NCI-H1930 (cell line): ENCODE measurements around the gene PLPPR1.

Source experiments
- DNase-seq, 2 experiments: peaks; one replicate each; lab custom pipeline; 2025; lab: John Stamatoyannopoulos, UW

The PLPPR1 gene

DNA sequence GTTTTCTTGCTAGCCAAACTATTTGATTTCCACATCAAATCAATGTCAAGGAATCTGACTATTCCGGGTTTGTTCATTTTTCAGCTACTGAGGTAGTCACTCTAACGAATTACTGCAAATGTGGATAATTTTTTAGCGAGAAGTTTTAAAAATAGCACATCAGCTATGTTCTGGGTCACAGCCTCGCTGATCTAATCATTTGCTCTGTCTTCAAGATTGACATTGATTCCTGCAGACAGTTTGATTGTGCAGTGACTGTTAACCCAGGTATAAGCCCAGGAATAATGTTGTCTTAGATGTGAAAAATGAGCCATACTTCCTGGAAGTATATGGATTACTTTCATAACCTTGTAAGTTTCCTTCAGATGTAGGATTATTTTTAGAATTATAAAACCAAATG, 181.1 kb downstream of the PLPPR1 start:
- DNase-seq, result no peak

DNA sequence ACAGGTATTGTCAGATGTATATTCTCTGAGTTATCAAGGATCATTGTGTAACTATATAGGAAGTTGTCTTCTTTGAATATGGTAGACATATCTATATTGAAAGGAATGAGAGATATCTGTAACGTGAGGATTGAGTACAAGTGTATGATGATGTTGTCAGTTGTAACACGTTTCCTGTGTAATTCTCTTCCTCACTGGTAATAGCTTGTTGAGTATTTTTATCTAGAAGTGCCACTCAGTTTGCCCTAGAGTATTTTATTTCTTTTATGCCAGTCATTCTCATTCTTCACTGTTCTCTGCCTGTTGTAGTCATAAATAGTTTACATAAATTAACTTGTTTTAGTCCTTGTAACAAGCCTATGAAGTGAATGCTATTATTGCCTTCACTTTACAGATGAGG, 184.1 kb downstream of the PLPPR1 start:
- DNase-seq, result no peak

- no peak for DNase-seq
These were observed 190.5 kb downstream of the PLPPR1 start for GRCh38 chr9:101219030-101219429.

GRCh38 chr9:101220341-101220740, 191.8 kb downstream of the PLPPR1 start:
- DNase-seq, result no peak

- no peak for DNase-seq
These were observed 196.7 kb downstream of the PLPPR1 start for GRCh38 chr9:101225271-101225670.

GRCh38 chr9:101226161-101226560, 197.6 kb downstream of the PLPPR1 start:
- DNase-seq, result no peak

DNA sequence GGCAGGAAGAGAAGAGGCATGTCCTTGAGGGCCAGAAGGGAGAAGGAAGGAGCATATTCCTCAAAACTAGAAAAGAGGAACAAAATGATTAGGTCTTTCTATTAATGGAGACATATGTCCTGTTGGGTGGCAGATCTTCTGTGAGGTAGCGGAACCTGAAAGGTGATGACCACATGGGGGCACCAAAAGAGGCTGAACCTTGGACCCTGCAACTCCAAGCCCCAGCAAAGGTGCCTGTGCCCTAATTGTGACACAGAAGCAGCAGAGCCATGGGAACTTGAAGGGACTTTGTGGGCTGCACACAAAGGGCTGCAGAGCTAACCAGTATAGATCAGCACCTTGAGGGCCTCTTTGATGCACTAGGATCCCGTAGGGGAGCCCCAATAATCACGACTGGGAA, 198.3 kb downstream of the PLPPR1 start:
- DNase-seq, result no peak

- DNase-seq, result no peak
These were observed 201.1 kb downstream of the PLPPR1 start for GRCh38 chr9:101229606-101230005.

GRCh38 chr9:101232405-101232977, 204.0 kb downstream of the PLPPR1 start:
- no peak for DNase-seq

- peak in 1 of 2 experiments; percentile 31 for DNase-seq
These were observed 206.8 kb downstream of the PLPPR1 start for GRCh38 chr9:101235105-101235866.

GRCh38 chr9:101242651-101243050, 214.1 kb downstream of the PLPPR1 start:
- DNase-seq, result no peak

- DNase-seq, result no peak
These were observed 218.2 kb downstream of the PLPPR1 start for GRCh38 chr9:101246691-101247090.

- no peak for DNase-seq
These were observed 218.8 kb downstream of the PLPPR1 start for GRCh38 chr9:101247297-101247696.

- no peak for DNase-seq
These were observed 226.4 kb downstream of the PLPPR1 start for GRCh38 chr9:101254733-101255433.

DNA sequence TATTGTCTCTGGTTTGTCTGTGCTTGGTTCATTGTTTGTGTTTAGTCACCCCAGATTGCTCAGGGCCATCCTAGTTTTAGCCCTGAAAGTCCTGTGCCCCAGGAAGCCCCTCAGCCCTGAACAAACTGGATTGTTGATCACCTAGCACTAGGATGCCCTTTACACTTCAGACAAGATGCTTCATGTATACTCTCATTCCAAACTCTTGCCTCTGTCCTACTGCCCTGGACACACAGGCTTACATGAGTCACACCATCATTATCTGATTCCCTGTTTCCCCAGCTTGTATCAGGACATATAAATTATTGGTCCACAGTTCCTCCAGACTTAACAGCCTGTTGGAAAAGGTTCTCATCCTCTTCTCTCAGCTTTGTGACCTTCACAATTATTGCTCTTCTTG, 236.2 kb downstream of the PLPPR1 start:
- no peak for DNase-seq

- DNase-seq, result no peak
These were observed 236.7 kb downstream of the PLPPR1 start for GRCh38 chr9:101265261-101265660.

DNA sequence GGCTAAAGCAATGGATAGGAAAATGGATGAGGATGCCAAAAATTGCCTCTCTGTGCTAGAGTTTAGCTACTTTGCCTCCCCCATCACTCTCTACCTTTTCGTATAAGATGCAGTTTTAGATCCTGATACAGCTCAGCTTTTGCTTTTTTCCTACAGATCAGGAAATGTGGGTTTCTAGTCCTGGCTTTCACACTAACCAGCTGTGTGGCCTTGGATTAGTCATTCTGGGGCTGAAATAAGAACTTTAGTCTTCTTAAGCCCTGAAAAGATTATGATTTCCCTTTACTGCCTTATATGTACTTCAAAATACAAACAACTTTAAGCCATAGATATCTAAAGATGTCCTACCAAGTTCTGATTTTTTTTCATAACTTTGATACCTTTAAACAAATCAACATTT, 239.9 kb downstream of the PLPPR1 start:
- no peak for DNase-seq

DNA sequence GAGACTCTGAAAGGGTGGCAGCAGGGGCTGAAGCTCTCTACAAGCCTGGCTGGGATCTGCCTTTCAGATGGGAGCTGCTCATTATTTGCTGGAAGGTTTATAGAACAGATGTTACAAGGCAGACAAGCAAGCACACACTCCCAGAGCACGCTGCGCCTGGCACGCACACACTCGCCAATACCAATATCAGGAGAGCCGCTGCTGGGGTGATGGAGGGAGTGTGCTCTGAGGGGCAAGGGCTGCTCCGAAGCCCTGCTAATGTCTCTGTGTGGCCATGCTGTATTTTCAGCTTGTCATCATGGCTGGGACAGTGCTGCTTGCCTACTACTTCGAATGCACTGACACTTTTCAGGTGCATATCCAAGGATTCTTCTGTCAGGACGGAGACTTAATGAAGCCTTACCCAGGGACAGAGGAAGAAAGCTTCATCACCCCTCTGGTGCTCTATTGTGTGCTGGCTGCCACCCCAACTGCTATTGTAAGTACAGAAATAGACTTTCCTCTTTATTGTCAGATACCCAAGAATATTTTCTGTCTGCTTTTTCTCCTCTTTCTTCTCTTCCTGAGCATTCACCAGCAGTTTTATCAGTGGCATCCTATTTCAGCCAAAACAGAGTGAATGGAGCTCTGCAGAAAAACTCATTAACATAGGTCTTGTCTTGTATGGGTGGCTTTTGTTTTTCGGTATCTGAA, 241.2 kb downstream of the PLPPR1 start:
- no peak for DNase-seq

DNA sequence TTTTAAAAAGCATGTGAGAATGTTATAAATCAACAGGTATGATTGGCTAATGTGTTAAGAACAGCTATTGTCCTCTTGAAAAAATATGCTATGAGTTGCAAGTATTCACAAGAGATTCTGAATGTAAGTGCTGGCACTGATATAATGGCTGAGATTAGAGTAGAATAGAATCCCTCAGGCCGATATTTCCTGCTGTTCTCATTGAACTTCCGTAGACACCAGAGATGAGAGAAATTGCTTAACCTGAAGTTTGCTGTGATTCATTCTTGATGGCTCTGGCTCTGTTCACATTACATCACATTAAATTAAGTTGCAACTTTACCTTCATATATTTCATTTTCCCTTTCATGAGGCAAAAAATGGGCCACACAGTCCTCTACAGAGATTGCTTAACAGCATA, 241.8 kb downstream of the PLPPR1 start:
- no peak for DNase-seq

DNA sequence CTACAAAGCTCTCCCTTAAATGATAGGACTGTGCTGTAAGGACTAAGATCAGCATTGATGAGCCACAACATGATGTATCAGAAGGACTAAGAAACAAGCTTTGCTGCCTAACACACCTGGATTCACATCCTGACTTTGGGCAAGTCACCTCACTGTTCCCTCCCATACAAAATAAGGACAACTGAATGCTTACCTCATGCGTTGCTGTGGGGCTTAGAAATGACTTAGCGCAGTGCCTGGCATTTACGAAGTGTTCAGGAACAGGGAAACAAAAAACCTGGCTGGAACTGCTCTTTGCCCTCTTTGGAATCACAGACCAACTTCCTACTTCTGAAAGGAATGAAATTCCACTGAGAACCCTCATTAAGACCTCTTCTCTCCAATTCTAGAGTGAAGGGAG, 242.6 kb downstream of the PLPPR1 start:
- no peak for DNase-seq

DNA sequence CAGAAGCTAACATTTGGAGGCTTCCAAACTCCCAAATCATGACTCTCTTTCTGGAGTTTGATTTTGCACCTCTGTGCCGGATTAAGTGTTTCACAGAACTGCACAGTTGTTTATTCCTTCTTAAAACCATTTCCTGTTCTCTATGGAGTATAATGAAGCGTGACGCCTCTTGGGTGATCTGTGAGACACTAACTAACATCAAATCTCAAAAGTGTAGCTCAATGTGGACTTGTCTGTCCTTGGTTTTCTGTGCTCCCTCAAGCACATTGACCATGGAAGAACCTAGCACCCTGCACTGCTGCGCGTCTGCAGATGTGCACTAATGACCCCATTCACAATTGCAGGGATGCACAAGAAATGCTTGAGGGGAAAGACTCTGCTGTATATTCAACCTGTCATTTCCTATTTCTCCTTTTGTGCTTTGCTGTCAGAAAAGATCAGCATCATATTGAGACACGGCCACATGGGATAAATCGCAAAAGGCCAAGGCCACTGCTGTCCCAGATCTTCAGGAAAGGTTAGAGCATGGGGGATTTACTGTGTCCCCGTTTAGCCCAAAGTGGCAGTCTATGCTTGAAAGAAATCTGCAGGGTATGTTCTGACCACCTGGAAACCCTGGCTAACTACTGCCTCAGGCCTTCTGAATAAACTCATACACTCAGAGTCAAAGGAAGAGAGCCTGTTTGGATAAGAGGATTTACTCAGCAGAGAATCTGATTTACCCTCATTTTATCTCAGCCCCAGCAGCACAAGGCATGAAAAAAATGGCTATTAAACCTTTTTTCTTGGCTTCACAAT, 246.6 kb downstream of the PLPPR1 start:
- no peak for DNase-seq

GRCh38 chr9:101275769-101276250, 247.3 kb downstream of the PLPPR1 start:
- DNase-seq, result no peak
